Stimulated activated CD4-positive, alpha-beta T cell treated with anti-CD3 and anti-CD28 coated beads, Interleukin-1b, Interleukin-23, amount 100 ng/mL, for 1 hour (primary cell): ENCODE measurements around the gene FMO5.
"Not testable (repeated sequence)": the region's sequence is repeated elsewhere in the genome, so short reads cannot be mapped to it uniquely, and the experiment has no call there.

Source experiments
- DNase-seq, 2 donors: peaks; one replicate each; pipeline ENCODE4 v3.0.0-alpha.2; 2020; ENCODE audit warnings: low read depth in 2 of 2

FMO5 gene

GRCh38 chr1:147208619-147209018 lies 16.5 kb downstream of the FMO5 start:
- no peak for DNase-seq

GRCh38 chr1:147207192-147207591 lies 17.9 kb downstream of the FMO5 start:
- DNase-seq = no peak

GRCh38 chr1:147204080-147204479 lies 21.1 kb downstream of the FMO5 start:
- no peak for DNase-seq

GRCh38 chr1:147202576-147202975 lies 22.6 kb downstream of the FMO5 start:
- no peak for DNase-seq

GRCh38 chr1:147201786-147202185 lies 23.4 kb downstream of the FMO5 start:
- DNase-seq = no peak

- no peak for DNase-seq
Observed at GRCh38 chr1:147201276-147201675, 23.9 kb downstream of the FMO5 start.

- not testable (repeated sequence) for DNase-seq
Observed at GRCh38 chr1:147197324-147197723, 27.8 kb downstream of the FMO5 start.

- DNase-seq = no peak
Observed at GRCh38 chr1:147189514-147189913, 35.6 kb downstream of the FMO5 start.

GRCh38 chr1:147185432-147185831 lies 39.7 kb downstream of the FMO5 start:
- no peak for DNase-seq

GRCh38 chr1:147177611-147178380 lies 47.3 kb downstream of the FMO5 start:
- no peak for DNase-seq

- peak; percentile 74 to 76 for DNase-seq
Observed at GRCh38 chr1:147172168-147173016, 52.7 kb downstream of the FMO5 start, which contains the start of gene PRKAB2. Gene PRKAB2 (minus strand): TSS chr1:147172470. CDS start chr1:147172144, 326 bp downstream.

GRCh38 chr1:147171399-147172167 lies 53.6 kb downstream of the FMO5 start:
- DNase-seq = no peak

- no peak for DNase-seq
Observed at GRCh38 chr1:147169840-147170674, 55.1 kb downstream of the FMO5 start.

- no peak for DNase-seq
Observed at GRCh38 chr1:147169171-147169570, 56.0 kb downstream of the FMO5 start.

- DNase-seq = no peak
Observed at GRCh38 chr1:147168626-147169058, 56.5 kb downstream of the FMO5 start.

GRCh38 chr1:147167365-147167764 lies 57.8 kb downstream of the FMO5 start:
- no peak for DNase-seq

GRCh38 chr1:147163019-147163418 lies 62.1 kb downstream of the FMO5 start:
- no peak for DNase-seq

- no peak for DNase-seq
Observed at GRCh38 chr1:147162093-147162492, 63.0 kb downstream of the FMO5 start.

- not testable (repeated sequence) for DNase-seq
Observed at GRCh38 chr1:147157116-147157515, 68.0 kb downstream of the FMO5 start.

GRCh38 chr1:147156642-147157041 lies 68.5 kb downstream of the FMO5 start:
- no peak for DNase-seq

GRCh38 chr1:147152772-147153171 lies 72.4 kb downstream of the FMO5 start:
- DNase-seq = no peak
